SU-DHL-6 (cell line): Measurements from ENCODE around the gene GRID1.

Experiments
- H2AFZ ChIP-seq: fragments of 200-600 bp; sonication (generic); 2 replicates; pipeline ENCODE4 v1.6.1; 2014; ENCODE audit warnings: low read depth, mild to moderate bottlenecking, moderate library complexity, mixed read lengths, antibody characterized with exemption, low read length; ENCODE audit not compliant: severe bottlenecking
- H3F3A ChIP-seq: fragments of 200-600 bp; shearing (Covaris generic); 2 replicates; pipeline ENCODE4 v1.6.0; 2016; ENCODE audit warnings: antibody characterized with exemption, mild to moderate bottlenecking; ENCODE audit not compliant: insufficient read depth
- H3K27ac ChIP-seq: fragments of 200-600 bp; sonication (generic); 2 replicates; pipeline ENCODE4 v1.5.1; 2016; ENCODE audit warnings: low read depth, mild to moderate bottlenecking, low read length, moderate library complexity, mixed read lengths
- H3K27me3 ChIP-seq: fragments of 200-600 bp; sonication (generic), shearing (Covaris generic); 2 replicates; pipeline ENCODE4 v1.6.0; 2014; ENCODE audit warnings: mild to moderate bottlenecking, low read length
- H3K36me3 ChIP-seq: fragments of 200-600 bp; sonication (generic); 2 replicates; pipeline ENCODE4 v1.6.1; 2014; ENCODE audit warnings: mild to moderate bottlenecking, low read length, mixed read lengths
- H3K4me2 ChIP-seq: fragments of 300-600, 200-600 bp; shearing (Covaris generic), sonication (generic); 2 replicates; pipeline ENCODE4 v1.6.0; 2014; ENCODE audit warnings: low read length, low read depth, mild to moderate bottlenecking; ENCODE audit not compliant: poor library complexity, severe bottlenecking
- H3K4me3 ChIP-seq: fragments of 200-600 bp; sonication (generic); 2 replicates; pipeline ENCODE4 v1.5.1; 2014; ENCODE audit warnings: antibody characterized with exemption, low read length, mild to moderate bottlenecking, mixed read lengths; ENCODE audit not compliant: insufficient read depth, poor library complexity, severe bottlenecking
- H3K79me2 ChIP-seq: fragments of 200-600 bp; sonication (generic); 2 replicates; pipeline ENCODE4 v1.6.1; 2014; ENCODE audit warnings: mild to moderate bottlenecking, low read length, moderate library complexity; ENCODE audit not compliant: insufficient read depth
- H3K9ac ChIP-seq: fragments of 200-600 bp; sonication (generic); 2 replicates; pipeline ENCODE4 v1.7.0; 2014; ENCODE audit warnings: mild to moderate bottlenecking, low read length
- H3K9me2 ChIP-seq: fragments of 200-600 bp; sonication (generic); replicated peaks from 2 replicates; pipeline ENCODE4 v1.6.1; 2014; ENCODE audit warnings: low read length; ENCODE audit not compliant: insufficient read depth
- H3K9me3 ChIP-seq: fragments of 200-600 bp; sonication (generic); 2 replicates; pipeline ENCODE4 v1.6.1; 2014; ENCODE audit warnings: low read length, mixed read lengths; ENCODE audit not compliant: insufficient read depth
- H4K20me1 ChIP-seq: fragments of 200-600 bp; sonication (generic); 2 replicates; pipeline ENCODE4 v1.6.1; 2014; ENCODE audit warnings: low read depth, mild to moderate bottlenecking, antibody characterized with exemption, low read length, moderate library complexity, mixed read lengths
- EZH2phosphoT487 ChIP-seq: fragments of 200-600 bp; sonication (generic), shearing (Covaris generic); conservative IDR thresholded peaks from 2 replicates; pipeline ENCODE4 v1.6.1; 2018; ENCODE audit warnings: mild to moderate bottlenecking, antibody characterized with exemption, low read length, moderate library complexity, mixed read lengths
- TF ChIP-seq, protein P1 (sequence below): fragments of 200-600 bp; sonication (generic); IDR thresholded peaks from one replicate; pipeline ENCODE4 v1.5.1; 2017; ENCODE audit warnings: antibody characterized with exemption, mild to moderate bottlenecking, low read length, moderate library complexity; ENCODE audit not compliant: insufficient read depth, poor library complexity, severe bottlenecking

GRID1 gene

DNA sequence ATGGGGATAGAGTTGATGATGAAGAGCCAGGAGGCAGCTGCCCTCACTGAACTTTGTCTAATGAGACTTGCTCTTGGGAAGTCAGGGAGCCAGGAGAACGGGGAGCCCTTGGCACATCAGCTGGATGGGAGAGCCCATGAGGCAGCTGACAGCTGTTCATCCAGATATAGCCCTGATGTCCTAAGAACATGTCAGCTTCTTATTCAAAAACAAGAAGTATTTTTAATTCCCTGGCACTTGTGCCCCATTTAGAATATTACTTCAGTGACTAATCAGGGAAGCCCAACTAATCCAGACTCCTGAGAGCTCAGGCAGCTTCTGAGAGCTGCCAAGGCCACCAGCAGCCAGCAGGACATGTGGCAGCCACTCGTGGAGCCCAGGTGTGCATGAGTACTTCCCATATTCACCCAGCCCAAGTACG, 363.4 kb downstream of the GRID1 start:
- no peaks in the 10 kb centered on the region for H3K27me3 ChIP-seq
- no peaks in the 10 kb centered on the region for H3K36me3 ChIP-seq
- no peaks in the 10 kb centered on the region for H3K9me3 ChIP-seq
- H3K27ac ChIP-seq = no peak overlapping the region
- no peak overlapping the region for H3K4me2 ChIP-seq
- H4K20me1 ChIP-seq = no peaks in the 10 kb centered on the region
- H3K9me2 ChIP-seq = no peaks in the 10 kb centered on the region
- no peak overlapping the region for H3K9ac ChIP-seq
- no peak overlapping the region for H3K4me3 ChIP-seq
- H3F3A ChIP-seq = no peaks in the 10 kb centered on the region
- H3K79me2 ChIP-seq = no peaks in the 10 kb centered on the region
- H2AFZ ChIP-seq = no peak overlapping the region
- TF ChIP-seq EZH2phosphoT487 = no peak
- TF ChIP-seq, protein P1, sequence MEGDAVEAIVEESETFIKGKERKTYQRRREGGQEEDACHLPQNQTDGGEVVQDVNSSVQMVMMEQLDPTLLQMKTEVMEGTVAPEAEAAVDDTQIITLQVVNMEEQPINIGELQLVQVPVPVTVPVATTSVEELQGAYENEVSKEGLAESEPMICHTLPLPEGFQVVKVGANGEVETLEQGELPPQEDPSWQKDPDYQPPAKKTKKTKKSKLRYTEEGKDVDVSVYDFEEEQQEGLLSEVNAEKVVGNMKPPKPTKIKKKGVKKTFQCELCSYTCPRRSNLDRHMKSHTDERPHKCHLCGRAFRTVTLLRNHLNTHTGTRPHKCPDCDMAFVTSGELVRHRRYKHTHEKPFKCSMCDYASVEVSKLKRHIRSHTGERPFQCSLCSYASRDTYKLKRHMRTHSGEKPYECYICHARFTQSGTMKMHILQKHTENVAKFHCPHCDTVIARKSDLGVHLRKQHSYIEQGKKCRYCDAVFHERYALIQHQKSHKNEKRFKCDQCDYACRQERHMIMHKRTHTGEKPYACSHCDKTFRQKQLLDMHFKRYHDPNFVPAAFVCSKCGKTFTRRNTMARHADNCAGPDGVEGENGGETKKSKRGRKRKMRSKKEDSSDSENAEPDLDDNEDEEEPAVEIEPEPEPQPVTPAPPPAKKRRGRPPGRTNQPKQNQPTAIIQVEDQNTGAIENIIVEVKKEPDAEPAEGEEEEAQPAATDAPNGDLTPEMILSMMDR = no peak

DNA sequence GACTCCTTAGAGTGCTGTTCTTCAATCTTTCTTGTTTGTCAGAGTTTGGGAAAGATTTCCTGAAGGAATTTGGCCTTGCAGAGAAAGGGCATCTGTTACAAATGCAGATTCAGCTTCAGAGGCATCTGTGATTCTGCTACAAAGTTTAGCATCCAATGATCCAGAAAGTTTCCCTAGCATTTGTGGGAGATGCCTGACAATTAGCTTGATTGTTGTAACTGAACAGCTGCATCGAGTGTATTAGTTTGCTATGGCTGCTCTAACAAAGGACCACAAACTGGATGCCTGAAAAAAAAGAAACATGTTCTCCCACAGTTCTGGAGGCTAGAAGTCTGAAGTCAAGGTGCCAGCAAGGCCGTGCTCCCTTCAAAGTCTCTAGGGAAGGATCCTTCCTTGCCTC, 365.1 kb downstream of the GRID1 start:
- Histone ChIP-seq H3K79me2 (no peaks in the 10 kb centered on the region), H3K9me2 (no peaks in the 10 kb centered on the region), H4K20me1 (no peaks in the 10 kb centered on the region), H3K9ac (no peak overlapping the region), H2AFZ (no peak overlapping the region), H3K36me3 (no peaks in the 10 kb centered on the region), H3K4me3 (no peak overlapping the region), H3K27ac (no peak overlapping the region), H3F3A (no peaks in the 10 kb centered on the region), H3K9me3 (no peaks in the 10 kb centered on the region), H3K27me3 (no peaks in the 10 kb centered on the region), H3K4me2 (no peak overlapping the region)
- no peak for TF ChIP-seq EZH2phosphoT487
- TF ChIP-seq, protein P1 = no peak

- TF ChIP-seq EZH2phosphoT487 = no peak
- TF ChIP-seq, protein P1 = no peak
- Histone ChIP-seq H3K36me3 (no peaks in the 10 kb centered on the region), H3K4me3 (no peak overlapping the region), H3F3A (no peaks in the 10 kb centered on the region), H4K20me1 (no peaks in the 10 kb centered on the region), H3K9ac (no peak overlapping the region), H3K79me2 (no peaks in the 10 kb centered on the region), H3K27me3 (no peaks in the 10 kb centered on the region), H3K27ac (no peak overlapping the region), H3K9me3 (no peaks in the 10 kb centered on the region), H3K4me2 (no peak overlapping the region), H3K9me2 (no peaks in the 10 kb centered on the region), H2AFZ (no peak overlapping the region)
Measured at GRCh38 chr10:85997544-85997943, 369.1 kb downstream of the GRID1 start.
